Karpas-422 (cell line): ENCODE measurements around the gene TMC6. TPM values are rescaled to one million over a fixed set of nuclear protein-coding genes. Genes with fewer than 3 reads are reported as not detected.

Experiments
- DNase-seq: peaks from one replicate; pipeline ENCODE4 v3.0.0-alpha.2; 2015
- H2AFZ ChIP-seq: fragments of 200-600 bp; sonication (generic); 2 replicates; pipeline ENCODE4 v1.6.1; 2014; ENCODE audit warnings: antibody characterized with exemption, low read length, mixed read lengths
- H3K27ac ChIP-seq: fragments of 200-600 bp; sonication (generic); 2 replicates; pipeline ENCODE4 v1.5.1; 2014; ENCODE audit warnings: mild to moderate bottlenecking, low read length, moderate library complexity
- H3K27me3 ChIP-seq: fragments of 200-600 bp; sonication (generic); 2 replicates; pipeline ENCODE4 v1.6.1; 2014; ENCODE audit warnings: low read length, mixed read lengths
- H3K36me3 ChIP-seq: fragments of 200-600 bp; sonication (generic); 2 replicates; pipeline ENCODE4 v1.6.1; 2014; ENCODE audit warnings: low read length, mixed read lengths; ENCODE audit not compliant: insufficient read depth
- H3K4me1 ChIP-seq: fragments of 200-600 bp; sonication (generic); 2 replicates; pipeline ENCODE4 v1.6.1; 2014; ENCODE audit warnings: mild to moderate bottlenecking, low read length, mixed read lengths
- H3K4me2 ChIP-seq: fragments of 200-600 bp; sonication (generic); 2 replicates; pipeline ENCODE4 v1.6.1; 2014; ENCODE audit warnings: low read length, low read depth, mild to moderate bottlenecking; ENCODE audit not compliant: poor library complexity, severe bottlenecking
- H3K4me3 ChIP-seq: fragments of 200-600 bp; sonication (generic); 2 replicates; pipeline ENCODE4 v1.5.1; 2014; ENCODE audit warnings: mild to moderate bottlenecking, antibody characterized with exemption, low read length, mixed read lengths
- H3K79me2 ChIP-seq: fragments of 200-600 bp; sonication (generic); 2 replicates; pipeline ENCODE4 v1.6.1; 2014; ENCODE audit warnings: mild to moderate bottlenecking, low read length, mixed read lengths
- H3K9ac ChIP-seq: fragments of 200-600 bp; sonication (generic); 2 replicates; pipeline ENCODE4 v1.6.0; 2014; ENCODE audit warnings: low read length
- H3K9me2 ChIP-seq: fragments of 200-600 bp; sonication (generic), shearing (Covaris generic); replicated peaks from 2 replicates; pipeline ENCODE4 v1.6.0; 2014; ENCODE audit warnings: mild to moderate bottlenecking, low read length, moderate library complexity; ENCODE audit not compliant: insufficient read depth
- H3K9me3 ChIP-seq: fragments of 300-700, 200-600 bp; sonication (generic); 2 replicates; pipeline ENCODE4 v1.6.1; 2014; ENCODE audit warnings: low read length, mixed read lengths
- H4K20me1 ChIP-seq: fragments of 200-600 bp; sonication (generic); 2 replicates; pipeline ENCODE4 v1.6.1; 2014; ENCODE audit warnings: mild to moderate bottlenecking, antibody characterized with exemption, low read length, low read depth; ENCODE audit not compliant: insufficient read depth
- total RNA-seq: library from RNA; depleted of rRNA; stranded (reverse); fragments of >200 nt; shearing (Covaris generic); gene quantifications from 2 replicates; pipeline ENCODE4 v1.2.3, GENCODE V29; 2014; ENCODE audit warnings: low replicate concordance

The TMC6 gene
- total RNA-seq, 1 experiment from 2014 or later: 70.7 TPM

- no peaks in the 10 kb centered on the region for H3K79me2 ChIP-seq
- H2AFZ ChIP-seq: no peak overlapping the region
- H3K4me2 ChIP-seq: no peak overlapping the region
- no peaks in the 10 kb centered on the region for H3K9me2 ChIP-seq
- peaks cover 7% of the 10 kb centered on the region for H3K36me3 ChIP-seq
- peaks cover 20% of the 10 kb centered on the region for H3K4me1 ChIP-seq
- no peak for DNase-seq
- peaks cover 13% of the 10 kb centered on the region for H4K20me1 ChIP-seq
- no peak overlapping the region for H3K4me3 ChIP-seq
- H3K27ac ChIP-seq: no peak overlapping the region
- H3K9ac ChIP-seq: no peak overlapping the region
- no peaks in the 10 kb centered on the region; the same call in 1 of the 2 replicates for H3K27me3 ChIP-seq
- H3K9me3 ChIP-seq: no peaks in the 10 kb centered on the region
Observed at GRCh38 chr17:78146471-78146869, 17.9 kb upstream of the TMC6 start.

DNA sequence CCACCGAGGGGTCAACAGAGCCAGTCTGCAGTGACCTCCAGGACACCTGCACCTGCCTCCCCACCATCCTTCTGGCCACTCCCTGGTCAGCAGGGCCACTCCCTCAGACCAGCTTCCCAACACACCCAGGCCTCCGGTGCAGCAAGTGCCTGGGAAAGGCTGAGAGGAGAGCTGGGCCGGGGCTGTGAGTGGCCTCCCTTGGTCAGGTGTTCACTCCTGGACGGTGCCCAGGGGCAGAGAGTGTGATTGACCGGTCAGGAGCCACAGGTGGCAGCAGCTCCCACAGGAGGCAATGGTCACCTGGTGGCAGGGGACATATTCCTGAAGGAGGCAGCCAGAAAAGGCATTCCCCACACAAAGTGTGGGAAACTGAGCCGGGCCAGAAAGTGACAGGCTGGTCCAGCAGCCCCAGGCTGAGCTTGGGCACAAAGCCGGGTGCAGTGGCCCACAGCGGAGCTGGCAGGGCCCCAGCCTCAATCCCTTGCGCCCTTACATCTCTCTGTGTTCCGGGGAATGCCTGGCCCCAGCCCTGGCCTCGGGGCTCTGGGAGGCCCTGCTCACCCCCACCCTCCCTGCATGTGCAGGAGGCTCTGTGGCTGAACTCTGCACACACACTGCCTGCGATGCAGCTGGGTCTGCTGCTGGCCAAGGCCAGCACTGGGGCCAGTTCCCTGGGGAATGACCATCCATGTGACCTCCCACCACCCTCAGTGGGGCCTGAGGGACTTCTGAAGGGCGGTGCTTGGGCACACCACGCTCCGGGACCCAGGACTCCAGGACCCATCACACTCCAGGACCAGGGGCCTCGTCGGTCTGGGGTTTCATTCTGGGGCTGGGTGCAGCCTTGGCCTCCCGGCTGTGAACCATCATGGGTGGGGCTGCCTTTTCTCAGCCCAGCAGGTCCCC is 16.4 kb upstream of the TMC6 start:
- H2AFZ ChIP-seq: no peak overlapping the region
- H3K9me2 ChIP-seq: no peaks in the 10 kb centered on the region
- H3K4me2 ChIP-seq: no peak overlapping the region
- H3K36me3 ChIP-seq: peaks cover 9% of the 10 kb centered on the region
- no peak overlapping the region for H3K27ac ChIP-seq
- no peak overlapping the region for H3K4me3 ChIP-seq
- H3K4me1 ChIP-seq: peaks cover 20% of the 10 kb centered on the region
- no peak for DNase-seq
- H3K27me3 ChIP-seq: no peaks in the 10 kb centered on the region; the same call in 1 of the 2 replicates
- no peak overlapping the region for H3K9ac ChIP-seq
- H3K79me2 ChIP-seq: no peaks in the 10 kb centered on the region
- no peaks in the 10 kb centered on the region for H3K9me3 ChIP-seq
- peaks cover 15% of the 10 kb centered on the region for H4K20me1 ChIP-seq

DNA sequence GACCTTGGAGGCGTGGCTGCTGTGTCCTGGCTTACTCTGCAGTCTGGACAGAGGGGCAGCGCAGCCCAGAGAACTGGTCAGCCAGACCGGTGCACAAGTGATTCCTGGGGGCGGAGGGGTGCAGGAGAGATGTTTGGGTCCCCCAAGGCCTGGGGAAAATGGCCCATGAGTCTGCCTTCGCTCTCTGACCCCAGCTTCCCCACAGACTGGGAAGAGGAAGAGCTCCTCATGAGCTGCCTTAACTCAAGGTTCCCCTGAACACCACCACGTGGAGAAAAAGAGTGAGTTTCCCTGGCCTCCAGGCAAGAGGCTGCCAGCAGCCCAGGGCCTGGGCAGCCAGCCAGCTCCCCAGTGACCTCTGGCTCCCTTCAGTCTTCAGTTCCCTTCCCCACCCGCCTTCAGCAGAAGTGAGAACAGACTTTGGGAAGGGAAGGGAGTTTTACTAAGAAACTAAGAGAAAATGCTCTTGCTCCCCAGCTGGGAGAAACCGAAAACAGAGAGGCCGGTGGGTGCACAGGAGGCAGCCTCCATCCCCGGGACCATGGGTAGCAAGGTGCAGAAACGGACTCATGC is 15.7 kb upstream of the TMC6 start:
- Histone ChIP-seq H4K20me1 (peaks cover 15% of the 10 kb centered on the region), H3K36me3 (peaks cover 9% of the 10 kb centered on the region), H3K4me1 (peaks cover 20% of the 10 kb centered on the region), H3K9me2 (no peaks in the 10 kb centered on the region), H3K4me2 (no peak overlapping the region), H3K27me3 (no peaks in the 10 kb centered on the region; the same call in 1 of the 2 replicates), H3K27ac (no peak overlapping the region), H2AFZ (no peak overlapping the region), H3K4me3 (no peak overlapping the region), H3K79me2 (no peaks in the 10 kb centered on the region), H3K9me3 (no peaks in the 10 kb centered on the region), H3K9ac (no peak overlapping the region)
- peak; percentile 64 for DNase-seq

GRCh38 chr17:78143214-78144146 is 14.9 kb upstream of the TMC6 start:
- no peak overlapping the region for H2AFZ ChIP-seq
- peaks cover 9% of the 10 kb centered on the region for H3K36me3 ChIP-seq
- no peaks in the 10 kb centered on the region for H3K9me3 ChIP-seq
- no peak overlapping the region for H3K4me2 ChIP-seq
- no peak for DNase-seq
- H3K27ac ChIP-seq: no peak overlapping the region
- no peaks in the 10 kb centered on the region; the same call in 1 of the 2 replicates for H3K27me3 ChIP-seq
- H3K4me1 ChIP-seq: peaks cover 18% of the 10 kb centered on the region
- H3K9me2 ChIP-seq: no peaks in the 10 kb centered on the region
- no peak overlapping the region for H3K9ac ChIP-seq
- no peak overlapping the region for H3K4me3 ChIP-seq
- peaks cover 15% of the 10 kb centered on the region for H4K20me1 ChIP-seq
- H3K79me2 ChIP-seq: no peaks in the 10 kb centered on the region

DNA sequence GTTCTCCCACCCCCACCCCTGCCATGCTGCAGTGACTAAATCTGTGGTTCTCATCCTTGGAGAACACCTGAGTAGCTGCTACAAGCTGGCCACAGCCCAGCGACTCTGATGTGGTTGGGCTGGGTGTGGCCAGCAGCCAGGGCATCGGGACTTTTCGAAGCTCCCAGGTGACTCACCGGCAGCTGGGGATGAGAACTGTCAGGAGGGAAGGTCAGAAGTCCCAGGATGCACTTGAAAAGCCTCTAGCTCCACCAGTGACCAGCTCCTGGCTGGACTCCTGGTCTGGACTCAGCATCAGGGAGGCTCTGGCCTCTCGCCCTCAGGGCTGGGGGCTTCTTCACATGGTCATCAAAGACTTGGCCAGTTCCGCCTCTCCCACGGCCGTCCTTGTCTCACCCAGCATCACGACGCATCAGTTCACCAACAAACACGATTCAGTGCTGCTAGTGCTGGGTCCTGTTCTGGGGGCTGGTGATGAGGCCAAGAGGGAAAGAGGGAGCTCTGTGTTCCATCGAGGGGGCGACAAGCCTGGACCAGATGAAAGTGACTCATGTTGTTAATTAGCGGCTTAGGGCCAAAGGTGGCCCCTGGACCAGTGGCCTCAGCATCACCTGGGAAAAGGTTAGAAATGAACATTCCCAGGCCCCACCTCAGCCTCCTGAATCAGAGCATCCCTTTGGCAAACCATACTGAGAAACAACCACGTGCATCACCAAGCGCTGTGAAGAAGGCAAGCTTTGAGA is 13.7 kb upstream of the TMC6 start:
- Histone ChIP-seq H3K79me2 (no peaks in the 10 kb centered on the region), H3K27me3 (no peaks in the 10 kb centered on the region), H3K36me3 (peaks cover 9% of the 10 kb centered on the region), H3K9me3 (no peaks in the 10 kb centered on the region), H3K4me3 (no peak overlapping the region), H2AFZ (no peak overlapping the region), H3K9me2 (no peaks in the 10 kb centered on the region), H3K27ac (no peak overlapping the region), H3K9ac (no peak overlapping the region), H4K20me1 (peaks cover 15% of the 10 kb centered on the region), H3K4me1 (peaks cover 13% of the 10 kb centered on the region), H3K4me2 (no peak overlapping the region)
- DNase-seq: no peak

DNA sequence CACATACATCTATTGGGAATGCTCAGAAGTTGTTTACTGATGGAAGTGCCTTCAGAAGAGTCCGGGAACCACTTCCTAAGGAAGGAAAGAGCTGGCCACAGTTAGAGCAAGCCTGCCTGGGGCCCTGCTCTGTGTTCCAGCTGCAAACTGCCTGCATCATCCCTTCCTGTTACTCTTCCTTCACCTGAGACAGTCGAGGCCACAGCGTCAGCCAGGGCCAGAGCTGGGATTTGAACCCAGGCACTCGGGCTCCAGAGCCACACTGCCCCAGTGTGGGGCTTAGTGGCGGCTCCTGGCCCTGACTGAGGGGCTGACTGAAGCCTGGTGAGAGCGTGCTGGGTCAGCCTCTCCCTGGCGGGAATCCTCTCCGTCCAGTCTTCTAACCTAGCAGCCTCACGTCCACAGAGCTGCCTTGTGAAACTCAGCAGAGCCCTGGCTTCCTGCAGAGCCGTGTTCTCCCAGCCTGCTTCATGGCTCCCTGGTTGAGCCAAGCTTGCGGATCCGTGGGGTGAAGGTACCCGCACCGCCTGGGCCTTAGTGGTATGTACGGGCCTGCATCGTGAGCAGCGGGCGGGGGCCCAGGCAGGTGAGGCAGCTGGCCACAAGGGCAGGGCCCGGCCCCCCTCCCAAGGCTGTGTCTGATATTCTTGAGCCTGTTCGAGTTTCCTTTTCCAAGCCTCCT is 13.0 kb upstream of the TMC6 start:
- Histone ChIP-seq H3K4me1 (peaks cover 13% of the 10 kb centered on the region), H3K4me2 (no peak overlapping the region), H4K20me1 (peaks cover 15% of the 10 kb centered on the region), H3K9me2 (no peaks in the 10 kb centered on the region), H3K27ac (no peak overlapping the region), H3K9ac (no peak overlapping the region), H2AFZ (no peak overlapping the region), H3K4me3 (no peak overlapping the region), H3K36me3 (peaks cover 9% of the 10 kb centered on the region), H3K79me2 (no peaks in the 10 kb centered on the region), H3K9me3 (no peaks in the 10 kb centered on the region), H3K27me3 (no peaks in the 10 kb centered on the region)
- DNase-seq: no peak

- Histone ChIP-seq H3K4me2 (no peak overlapping the region), H3K9me3 (no peaks in the 10 kb centered on the region), H3K36me3 (peaks cover 14% of the 10 kb centered on the region), H3K4me1 (peaks cover 20% of the 10 kb centered on the region), H3K9me2 (no peaks in the 10 kb centered on the region), H3K4me3 (no peak overlapping the region), H3K9ac (no peak overlapping the region), H3K27me3 (no peaks in the 10 kb centered on the region), H2AFZ (no peak overlapping the region), H3K27ac (no peak overlapping the region), H4K20me1 (peaks cover 15% of the 10 kb centered on the region), H3K79me2 (no peaks in the 10 kb centered on the region)
- DNase-seq: peak; percentile 100
Observed at GRCh38 chr17:78140169-78141051, 11.9 kb upstream of the TMC6 start.
